HepG2 (cell line): ENCODE data around the gene TAF6. TPM values are rescaled to one million over a fixed set of nuclear protein-coding genes. Genes with fewer than 3 reads are reported as not detected.

Experiments
- ATAC-seq: fragments of 200-7000 bp; cut with Tn5 transposase; 3 replicates; pipeline ENCODE4 v1.9.1; 2020; ENCODE audit warnings: mild to moderate bottlenecking, moderate library complexity
- BruUV-seq: library from RNA; stranded (reverse); fragments of 400-500 nt; replicated peaks from 2 replicates; lab custom pipeline; 2021; lab: Mats Ljungman, UMichigan
- CTCF ChIA-PET: fragments of 300-600 bp; formaldehyde crosslinking; extraction: SDS; loops from one replicate; lab custom pipeline; 2021; ENCODE audit warnings: low total read pairs, inconsistent platforms, low intra/inter-chr PET ratio; lab: Yijun Ruan, JAX
- POLR2A ChIA-PET: fragments of 350-600 bp; sonication (Branson Sonifier 250); formaldehyde crosslinking; loops from one replicate; lab custom pipeline; 2020; ENCODE audit warnings: antibody characterized with exemption, inconsistent platforms; lab: Yijun Ruan, JAX
- DNase-seq: peaks from one replicate; pipeline ENCODE4 v3.0.0-alpha.2; 2015; ENCODE audit warnings: low spot score
- FAIRE-seq: peaks from 3 replicates; lab custom pipeline; 2011; peaks lifted over from hg19 to GRCh38; lab: Jason Lieb, UNC
- H2AFZ ChIP-seq: one replicate; pipeline ENCODE4 v1.6.1; 2011; ENCODE audit warnings: low read length, inconsistent platforms
- H3K27ac ChIP-seq: fragments of 300-600 bp; 3 replicates; pipeline ENCODE4 v1.8.0; 2011; ENCODE audit warnings: mixed run types, mild to moderate bottlenecking, mixed read lengths, low read length, inconsistent platforms; ENCODE audit not compliant: insufficient read depth; ENCODE audit errors: extremely low read length
- H3K27me3 ChIP-seq, 2 experiments: fragments of 200-600 bp in 1 of 2; 2 replicates in 1 of 2; 3 replicates in 1 of 2; pipeline versions ENCODE4 v1.6.0 to v1.8.0; 2011; ENCODE audit warnings: low read length in 2 of 2, mild to moderate bottlenecking in 2 of 2, moderate library complexity in 2 of 2, inconsistent platforms in 1 of 2; ENCODE audit not compliant: insufficient read depth in 2 of 2, control insufficient read depth in 1 of 2
- H3K36me3 ChIP-seq, 2 experiments: fragments of 200-600 bp in 1 of 2; replicated peaks in 1 of 2; 2 replicates in 1 of 2; 3 replicates in 1 of 2; pipeline versions ENCODE4 v1.5.1 to v1.8.0; 2011; ENCODE audit warnings: low read length in 2 of 2, inconsistent platforms in 1 of 2; ENCODE audit not compliant: insufficient read depth in 2 of 2, control insufficient read depth in 1 of 2
- H3K4me1 ChIP-seq: 2 replicates; pipeline ENCODE4 v1.5.1; 2012; ENCODE audit warnings: low read length, inconsistent platforms; ENCODE audit not compliant: insufficient read depth
- H3K4me2 ChIP-seq: 2 replicates; pipeline ENCODE4 v1.6.0; 2011; ENCODE audit warnings: low read depth, low read length, inconsistent platforms
- H3K4me3 ChIP-seq, 3 experiments: fragments of 200-600 bp in 1 of 3; sonication (generic), shearing (Covaris generic) in 1 of 3; replicated peaks in 1 of 3; 2 replicates each; pipeline ENCODE4 v1.5.1; 2011 to 2016; ENCODE audit warnings: low read length in 3 of 3, inconsistent platforms in 2 of 3, low read depth in 2 of 3, mild to moderate bottlenecking in 2 of 3, control low read depth in 1 of 3, mixed read lengths in 1 of 3; ENCODE audit not compliant: insufficient read depth in 1 of 3
- H3K79me2 ChIP-seq: one replicate; pipeline ENCODE4 v1.6.1; 2011; ENCODE audit warnings: low read length, inconsistent platforms; ENCODE audit not compliant: insufficient read depth
- H3K9ac ChIP-seq: 2 replicates; pipeline ENCODE4 v1.6.0; 2011; ENCODE audit warnings: mild to moderate bottlenecking, low read depth, low read length, inconsistent platforms; ENCODE audit not compliant: insufficient read depth
- H3K9me3 ChIP-seq: 2 replicates; pipeline ENCODE4 v1.5.1; 2012; ENCODE audit warnings: mild to moderate bottlenecking, low read length
- H4K20me1 ChIP-seq: 2 replicates; pipeline ENCODE4 v1.6.0; 2011; ENCODE audit warnings: inconsistent platforms, mild to moderate bottlenecking, low read length, moderate library complexity; ENCODE audit not compliant: insufficient read depth
- CENPBD1 ChIP-seq: sonication (generic); formaldehyde crosslinking; IDR thresholded peaks from 2 replicates; pipeline ENCODE4 v1.8.0; 2022; ENCODE audit warnings: missing genetic modification reagents, low read depth, mild to moderate bottlenecking, borderline replicate concordance
- CENPX ChIP-seq: sonication (generic); formaldehyde crosslinking; IDR thresholded peaks from 2 replicates; pipeline ENCODE4 v1.9.0; 2021; ENCODE audit warnings: mild to moderate bottlenecking, missing genetic modification reagents, moderate library complexity
- MYPOP ChIP-seq: sonication (generic); formaldehyde crosslinking; IDR thresholded peaks from 2 replicates; pipeline ENCODE4 v1.8.1; 2023; ENCODE audit warnings: mild to moderate bottlenecking, moderate library complexity, missing genetic modification reagents
- NR3C1 ChIP-seq: sonication (generic); formaldehyde crosslinking; IDR thresholded peaks from 2 replicates; pipeline ENCODE4 v1.4.0; 2020; ENCODE audit warnings: missing genetic modification reagents
- U2AF1 ChIP-seq: fragments of 200-400 bp; formaldehyde crosslinking; optimal IDR thresholded peaks from 2 replicates; pipeline ENCODE3; 2017; ENCODE audit warnings: mild to moderate bottlenecking, low read depth, low read length
- ZNF326 ChIP-seq: sonication (generic); formaldehyde crosslinking; IDR thresholded peaks from 2 replicates; pipeline ENCODE4 v1.4.0; 2020; ENCODE audit warnings: missing genetic modification reagents, borderline replicate concordance
- ZNF7 ChIP-seq: IDR thresholded peaks from 2 replicates; pipeline ENCODE4 v1.6.1; 2016; ENCODE audit warnings: missing biosample characterization, missing genetic modification reagents
- WGBS: methylation state at CpG from one replicate; pipeline ENCODE4 v1.1.6; 2017; ENCODE audit warnings: low lambda C conversion rate; 5-methylcytosine and 5-hydroxymethylcytosine counted together
- in situ Hi-C: cut with HindIII; loops from 2 replicates; pipeline ENCODE4 v1.10.0; 2017; ENCODE audit warnings: low pct_unique_long_range_greater_than_20kb; ENCODE audit not compliant: extremely low pct_ligation_motif_present
- intact Hi-C: fragments of 100-400 bp; cut with micrococcal nuclease; formaldehyde crosslinking; loops from one replicate; pipeline ENCODE4 v1.10.0; 2022; ENCODE audit not compliant: unreplicated experiment
- polyA plus RNA-seq, 8 experiments: library from polyadenylated mRNA; depleted of rRNA in 3 of 8; stranded (reverse) in 7 of 8; unstranded in 1 of 8; fragments of >200 nt; fragmentation: Illumina TruSeq in 4 of 8; extraction: Trizol in 4 of 8; gene quantifications; 2 replicates each; pipeline versions ENCODE4 v1.2.1 to v1.2.3, GENCODE V29; 2011 to 2016; ENCODE audit warnings: low read depth in 4 of 8, missing spikeins in 1 of 8, mixed read lengths in 1 of 8; ENCODE audit not compliant: insufficient read depth in 1 of 8
- total RNA-seq, 5 experiments: library from RNA; depleted of rRNA; stranded (reverse); fragments of >200 nt; fragmentation: Illumina TruSeq; extraction: Trizol; gene quantifications; 2 replicates each; pipeline ENCODE4 v1.2.3, GENCODE V29; 2016; ENCODE audit warnings: low read depth in 1 of 5

The TAF6 gene
- total and polyA plus RNA-seq, 2 of the 13 experiments (the other 11 are each of a cell fraction or from before 2014, with no cell fraction given), result 12.9 to 18.8 TPM

GRCh38 chr7:100166970-100167911 is 48.1 kb upstream of the TAF6 start (continued):
- TF ChIP-seq U2AF1, result no peak

GRCh38 chr7:100166317-100166940 is 47.3 kb upstream of the TAF6 start:
- CTCF ChIA-PET, result no interaction called here
- ATAC-seq, result no peak
- WGBS, result 39% methylated on average over 16 of the region's 16 CpGs
- no peaks in the 10 kb centered on the region for H3K9me3 ChIP-seq
- H3K9ac ChIP-seq, result no peak overlapping the region
- H3K27me3 ChIP-seq, result peaks cover 4 to 45% of the 10 kb centered on the region in 2 experiments
- FAIRE-seq, result no peak
- H3K4me3 ChIP-seq, result no peak overlapping the region
- peaks cover 59% of the 10 kb centered on the region for H3K4me1 ChIP-seq
- no peaks in the 10 kb centered on the region for H3K36me3 ChIP-seq
- H3K4me2 ChIP-seq, result no peak overlapping the region
- in situ Hi-C loops (no loop called here), intact Hi-C loops (no loop called here)
- no peak overlapping the region for H2AFZ ChIP-seq
- no peaks in the 10 kb centered on the region for H3K79me2 ChIP-seq
- DNase-seq, result no peak
- TF ChIP-seq ZNF7 (CRISPR knock-in tag) (no peak), CENPBD1 (CRISPR knock-in tag) (no peak), CENPX (CRISPR knock-in tag) (no peak), ZNF326 (no peak), MYPOP (no peak), NR3C1 (CRISPR knock-in tag) (no peak)
- H4K20me1 ChIP-seq, result no peaks in the 10 kb centered on the region
- BruUV-seq, result no TSS peak
- POLR2A ChIA-PET, result interaction anchor here (1.5 kb wide), 1 partner anchor 9 kb away, joined by 5 read pairs; no protein-coding TSS in a partner anchor
- no peak overlapping the region for H3K27ac ChIP-seq
